HepG2 (cell line): Measurements from ENCODE around the gene ARMC2. TPM values are rescaled to one million over a fixed set of nuclear protein-coding genes. Genes with fewer than 3 reads are reported as not detected.

Experiments used
- ATAC-seq: fragments of 200-7000 bp; cut with Tn5 transposase; 3 replicates; pipeline ENCODE4 v1.9.1; 2020; ENCODE audit warnings: mild to moderate bottlenecking, moderate library complexity
- BruUV-seq: library from RNA; stranded (reverse); fragments of 400-500 nt; replicated peaks from 2 replicates; lab custom pipeline; 2021; lab: Mats Ljungman, UMichigan
- CTCF ChIA-PET: fragments of 300-600 bp; formaldehyde crosslinking; extraction: SDS; loops from one replicate; lab custom pipeline; 2021; ENCODE audit warnings: low total read pairs, inconsistent platforms, low intra/inter-chr PET ratio; lab: Yijun Ruan, JAX
- POLR2A ChIA-PET: fragments of 350-600 bp; sonication (Branson Sonifier 250); formaldehyde crosslinking; loops from one replicate; lab custom pipeline; 2020; ENCODE audit warnings: antibody characterized with exemption, inconsistent platforms; lab: Yijun Ruan, JAX
- DNase-seq: peaks from one replicate; pipeline ENCODE4 v3.0.0-alpha.2; 2015; ENCODE audit warnings: low spot score
- FAIRE-seq: peaks from 3 replicates; lab custom pipeline; 2011; peaks lifted over from hg19 to GRCh38; lab: Jason Lieb, UNC
- H2AFZ ChIP-seq: one replicate; pipeline ENCODE4 v1.6.1; 2011; ENCODE audit warnings: low read length, inconsistent platforms
- H3K27ac ChIP-seq: fragments of 300-600 bp; 3 replicates; pipeline ENCODE4 v1.8.0; 2011; ENCODE audit warnings: mixed run types, mild to moderate bottlenecking, mixed read lengths, low read length, inconsistent platforms; ENCODE audit not compliant: insufficient read depth; ENCODE audit errors: extremely low read length
- H3K27me3 ChIP-seq, 2 experiments: fragments of 200-600 bp in 1 of 2; 2 replicates in 1 of 2; 3 replicates in 1 of 2; pipeline versions ENCODE4 v1.6.0 to v1.8.0; 2011; ENCODE audit warnings: low read length in 2 of 2, mild to moderate bottlenecking in 2 of 2, moderate library complexity in 2 of 2, inconsistent platforms in 1 of 2; ENCODE audit not compliant: insufficient read depth in 2 of 2, control insufficient read depth in 1 of 2
- H3K36me3 ChIP-seq, 2 experiments: fragments of 200-600 bp in 1 of 2; replicated peaks in 1 of 2; 2 replicates in 1 of 2; 3 replicates in 1 of 2; pipeline versions ENCODE4 v1.5.1 to v1.8.0; 2011; ENCODE audit warnings: low read length in 2 of 2, inconsistent platforms in 1 of 2; ENCODE audit not compliant: insufficient read depth in 2 of 2, control insufficient read depth in 1 of 2
- H3K4me1 ChIP-seq: 2 replicates; pipeline ENCODE4 v1.5.1; 2012; ENCODE audit warnings: low read length, inconsistent platforms; ENCODE audit not compliant: insufficient read depth
- H3K4me2 ChIP-seq: 2 replicates; pipeline ENCODE4 v1.6.0; 2011; ENCODE audit warnings: low read depth, low read length, inconsistent platforms
- H3K4me3 ChIP-seq, 3 experiments: fragments of 200-600 bp in 1 of 3; sonication (generic), shearing (Covaris generic) in 1 of 3; replicated peaks in 1 of 3; 2 replicates each; pipeline ENCODE4 v1.5.1; 2011 to 2016; ENCODE audit warnings: low read length in 3 of 3, inconsistent platforms in 2 of 3, low read depth in 2 of 3, mild to moderate bottlenecking in 2 of 3, control low read depth in 1 of 3, mixed read lengths in 1 of 3; ENCODE audit not compliant: insufficient read depth in 1 of 3
- H3K79me2 ChIP-seq: one replicate; pipeline ENCODE4 v1.6.1; 2011; ENCODE audit warnings: low read length, inconsistent platforms; ENCODE audit not compliant: insufficient read depth
- H3K9ac ChIP-seq: 2 replicates; pipeline ENCODE4 v1.6.0; 2011; ENCODE audit warnings: mild to moderate bottlenecking, low read depth, low read length, inconsistent platforms; ENCODE audit not compliant: insufficient read depth
- H3K9me3 ChIP-seq: 2 replicates; pipeline ENCODE4 v1.5.1; 2012; ENCODE audit warnings: mild to moderate bottlenecking, low read length
- H4K20me1 ChIP-seq: 2 replicates; pipeline ENCODE4 v1.6.0; 2011; ENCODE audit warnings: inconsistent platforms, mild to moderate bottlenecking, low read length, moderate library complexity; ENCODE audit not compliant: insufficient read depth
- CBFB ChIP-seq: sonication (generic); formaldehyde crosslinking; IDR thresholded peaks from 2 replicates; pipeline ENCODE4 v1.4.0; 2020; ENCODE audit warnings: missing genetic modification reagents
- RXRB ChIP-seq: IDR thresholded peaks from 2 replicates; pipeline ENCODE4 v1.6.1; 2016; ENCODE audit warnings: borderline replicate concordance, missing genetic modification reagents, missing compliant biosample characterization
- ZC3H13 ChIP-seq: sonication (generic); formaldehyde crosslinking; IDR thresholded peaks from 2 replicates; pipeline ENCODE4 v1.8.1; 2023; ENCODE audit warnings: mild to moderate bottlenecking, missing genetic modification reagents, moderate library complexity
- ZFP1 ChIP-seq: IDR thresholded peaks from 2 replicates; pipeline ENCODE4 v1.6.1; 2016
- ZNF24 ChIP-seq: fragments of 450-650 bp; IDR thresholded peaks from 2 replicates; pipeline ENCODE4 v1.6.1; 2017; ENCODE audit warnings: antibody characterized with exemption, mild to moderate bottlenecking
- WGBS: methylation state at CpG from one replicate; pipeline ENCODE4 v1.1.6; 2017; ENCODE audit warnings: low lambda C conversion rate; 5-methylcytosine and 5-hydroxymethylcytosine counted together
- in situ Hi-C: cut with HindIII; loops from 2 replicates; pipeline ENCODE4 v1.10.0; 2017; ENCODE audit warnings: low pct_unique_long_range_greater_than_20kb; ENCODE audit not compliant: extremely low pct_ligation_motif_present
- intact Hi-C: fragments of 100-400 bp; cut with micrococcal nuclease; formaldehyde crosslinking; loops from one replicate; pipeline ENCODE4 v1.10.0; 2022; ENCODE audit not compliant: unreplicated experiment
- polyA plus RNA-seq, 8 experiments: library from polyadenylated mRNA; depleted of rRNA in 3 of 8; stranded (reverse) in 7 of 8; unstranded in 1 of 8; fragments of >200 nt; fragmentation: Illumina TruSeq in 4 of 8; extraction: Trizol in 4 of 8; gene quantifications; 2 replicates each; pipeline versions ENCODE4 v1.2.1 to v1.2.3, GENCODE V29; 2011 to 2016; ENCODE audit warnings: low read depth in 4 of 8, missing spikeins in 1 of 8, mixed read lengths in 1 of 8; ENCODE audit not compliant: insufficient read depth in 1 of 8
- total RNA-seq, 5 experiments: library from RNA; depleted of rRNA; stranded (reverse); fragments of >200 nt; fragmentation: Illumina TruSeq; extraction: Trizol; gene quantifications; 2 replicates each; pipeline ENCODE4 v1.2.3, GENCODE V29; 2016; ENCODE audit warnings: low read depth in 1 of 5
- TF ChIP-seq, protein P1 (sequence below): sonication (generic); formaldehyde crosslinking; IDR thresholded peaks from 2 replicates; pipeline ENCODE4 v1.4.0; 2020; ENCODE audit warnings: mild to moderate bottlenecking, missing genetic modification reagents
- TF ChIP-seq, protein P2 (sequence below): sonication (generic); formaldehyde crosslinking; IDR thresholded peaks from 2 replicates; pipeline ENCODE4 v1.8.1; 2022; ENCODE audit warnings: low read depth, mild to moderate bottlenecking, missing genetic modification reagents
- TF ChIP-seq, protein P3 (sequence below): sonication (generic); formaldehyde crosslinking; IDR thresholded peaks from 2 replicates; pipeline ENCODE4 v1.5.1; 2020; ENCODE audit warnings: mild to moderate bottlenecking, missing genetic modification reagents

ARMC2 gene
- total and polyA plus RNA-seq, 2 of the 13 experiments (the other 11 are each of a cell fraction or from before 2014, with no cell fraction given), result 1.4 to 3.2 TPM

DNA sequence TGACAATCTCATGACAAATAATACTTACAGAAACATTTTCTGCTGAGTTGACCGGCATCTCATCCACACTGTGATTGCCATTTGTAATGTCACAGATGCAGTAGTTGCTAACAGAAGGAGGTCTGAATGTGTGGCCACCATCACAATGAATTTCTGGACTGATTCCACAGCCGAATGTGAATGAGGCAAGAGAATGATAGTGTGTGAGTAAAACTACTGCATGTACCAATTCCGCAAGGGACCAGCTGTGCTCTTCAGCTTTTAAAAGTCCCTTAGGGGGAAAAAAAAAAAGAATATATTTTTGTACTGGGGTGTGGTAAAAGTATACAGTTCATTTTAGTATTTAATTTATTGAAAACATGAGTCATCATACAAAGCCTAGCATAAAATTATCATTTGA is 150.3 kb downstream of the ARMC2 start:
- in situ Hi-C loops, result no loop called here
- H3K36me3 ChIP-seq, result peaks cover 6 to 52% of the 10 kb centered on the region in 2 experiments
- no peaks in the 10 kb centered on the region for H3K9me3 ChIP-seq
- H3K9ac ChIP-seq, result no peak overlapping the region
- WGBS, result 94% methylated on average over 3 of the region's 3 CpGs
- H2AFZ ChIP-seq, result no peak overlapping the region
- no peak overlapping the region for H3K27ac ChIP-seq
- TSS peak; percentile 4 for BruUV-seq
- no peak for ATAC-seq
- POLR2A ChIA-PET, result no interaction called here
- peaks cover 9% of the 10 kb centered on the region; the same call in 1 of the 2 replicates for H3K4me1 ChIP-seq
- TF ChIP-seq, protein P1, sequence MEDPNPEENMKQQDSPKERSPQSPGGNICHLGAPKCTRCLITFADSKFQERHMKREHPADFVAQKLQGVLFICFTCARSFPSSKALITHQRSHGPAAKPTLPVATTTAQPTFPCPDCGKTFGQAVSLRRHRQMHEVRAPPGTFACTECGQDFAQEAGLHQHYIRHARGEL (CRISPR knock-in tag), result no peak
- TF ChIP-seq CBFB, result no peak
- no peak for TF ChIP-seq ZNF24
- no peak for TF ChIP-seq ZC3H13
- TF ChIP-seq RXRB, result no peak
- TF ChIP-seq, protein P2, sequence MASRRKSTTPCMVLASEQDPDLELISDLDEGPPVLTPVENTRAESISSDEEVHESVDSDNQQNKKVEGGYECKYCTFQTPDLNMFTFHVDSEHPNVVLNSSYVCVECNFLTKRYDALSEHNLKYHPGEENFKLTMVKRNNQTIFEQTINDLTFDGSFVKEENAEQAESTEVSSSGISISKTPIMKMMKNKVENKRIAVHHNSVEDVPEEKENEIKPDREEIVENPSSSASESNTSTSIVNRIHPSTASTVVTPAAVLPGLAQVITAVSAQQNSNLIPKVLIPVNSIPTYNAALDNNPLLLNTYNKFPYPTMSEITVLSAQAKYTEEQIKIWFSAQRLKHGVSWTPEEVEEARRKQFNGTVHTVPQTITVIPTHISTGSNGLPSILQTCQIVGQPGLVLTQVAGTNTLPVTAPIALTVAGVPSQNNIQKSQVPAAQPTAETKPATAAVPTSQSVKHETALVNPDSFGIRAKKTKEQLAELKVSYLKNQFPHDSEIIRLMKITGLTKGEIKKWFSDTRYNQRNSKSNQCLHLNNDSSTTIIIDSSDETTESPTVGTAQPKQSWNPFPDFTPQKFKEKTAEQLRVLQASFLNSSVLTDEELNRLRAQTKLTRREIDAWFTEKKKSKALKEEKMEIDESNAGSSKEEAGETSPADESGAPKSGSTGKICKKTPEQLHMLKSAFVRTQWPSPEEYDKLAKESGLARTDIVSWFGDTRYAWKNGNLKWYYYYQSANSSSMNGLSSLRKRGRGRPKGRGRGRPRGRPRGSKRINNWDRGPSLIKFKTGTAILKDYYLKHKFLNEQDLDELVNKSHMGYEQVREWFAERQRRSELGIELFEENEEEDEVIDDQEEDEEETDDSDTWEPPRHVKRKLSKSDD (CRISPR knock-in tag), result no peak
- no peak for TF ChIP-seq ZFP1 (CRISPR knock-in tag)
- TF ChIP-seq, protein P3, sequence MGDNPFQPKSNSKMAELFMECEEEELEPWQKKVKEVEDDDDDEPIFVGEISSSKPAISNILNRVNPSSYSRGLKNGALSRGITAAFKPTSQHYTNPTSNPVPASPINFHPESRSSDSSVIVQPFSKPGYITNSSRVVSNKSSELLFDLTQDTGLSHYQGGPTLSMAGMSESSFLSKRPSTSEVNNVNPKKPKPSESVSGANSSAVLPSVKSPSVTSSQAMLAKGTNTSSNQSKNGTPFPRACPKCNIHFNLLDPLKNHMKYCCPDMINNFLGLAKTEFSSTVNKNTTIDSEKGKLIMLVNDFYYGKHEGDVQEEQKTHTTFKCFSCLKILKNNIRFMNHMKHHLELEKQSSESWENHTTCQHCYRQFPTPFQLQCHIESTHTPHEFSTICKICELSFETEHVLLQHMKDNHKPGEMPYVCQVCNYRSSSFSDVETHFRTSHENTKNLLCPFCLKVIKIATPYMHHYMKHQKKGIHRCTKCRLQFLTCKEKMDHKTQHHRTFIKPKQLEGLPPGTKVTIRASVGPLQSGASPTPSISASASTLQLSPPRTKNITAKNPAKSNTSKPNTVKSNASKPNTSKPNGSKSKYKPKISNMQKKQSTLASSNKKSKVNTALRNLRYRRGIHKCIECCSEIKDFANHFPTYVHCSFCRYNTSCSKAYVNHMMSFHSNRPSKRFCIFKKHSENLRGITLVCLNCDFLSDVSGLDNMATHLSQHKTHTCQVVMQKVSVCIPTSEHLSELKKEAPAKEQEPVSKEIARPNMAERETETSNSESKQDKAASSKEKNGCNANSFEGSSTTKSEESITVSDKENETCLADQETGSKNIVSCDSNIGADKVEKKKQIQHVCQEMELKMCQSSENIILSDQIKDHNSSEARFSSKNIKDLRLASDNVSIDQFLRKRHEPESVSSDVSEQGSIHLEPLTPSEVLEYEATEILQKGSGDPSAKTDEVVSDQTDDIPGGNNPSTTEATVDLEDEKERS (CRISPR knock-in tag), result no peak
- peaks cover 5% of the 10 kb centered on the region; the same call in 1 of the 2 replicates for H4K20me1 ChIP-seq
- CTCF ChIA-PET, result no interaction called here
- H3K27me3 ChIP-seq, result no peaks in the 10 kb centered on the region
- DNase-seq, result no peak
- H3K4me3 ChIP-seq, result no peak overlapping the region
- FAIRE-seq, result no peak
- no peak overlapping the region for H3K4me2 ChIP-seq
- H3K79me2 ChIP-seq, result peaks cover 15% of the 10 kb centered on the region
- intact Hi-C loops, result no loop called here
